ENCODE measurements around the gene FIGNL1.

DNA sequence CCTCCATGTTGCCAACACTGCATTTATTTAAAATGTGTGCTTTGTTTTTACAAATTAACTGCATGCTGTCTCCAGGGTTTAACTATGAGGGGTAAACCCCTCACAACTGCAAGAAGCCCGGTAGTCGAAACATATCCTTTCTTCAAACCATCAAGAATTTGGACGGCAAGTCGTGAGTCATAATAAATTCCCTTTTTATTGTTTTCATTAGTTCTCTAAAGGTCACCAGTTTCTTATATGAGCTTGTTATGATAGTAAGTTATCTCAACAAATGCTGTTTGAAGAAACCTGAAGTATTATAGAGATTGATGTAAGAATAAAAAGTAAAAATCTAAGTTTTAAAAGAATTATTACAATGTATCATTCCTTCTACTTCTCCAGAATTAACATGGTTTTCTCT, 12.2 kb upstream of the FIGNL1 start:
- no peak for TF ChIP-seq CTCF (IDR thresholded peaks at IDR 0.05)
- TF ChIP-seq POLR2A (IDR thresholded peaks at IDR 0.05): no peak
